ENCODE results near the gene TMEM156. TPM values are rescaled to one million over a fixed set of nuclear protein-coding genes. Genes with fewer than 3 reads are reported as not detected.
A peak's percentile ranks its signal among the peaks of the same experiment; 100 is the strongest.

The TMEM156 gene
- total and polyA plus RNA-seq, 7 donors = 0.08 to 0.15 (median 0.10) TPM; not detected in 4

- no peaks in the 10 kb centered on the region for H3K36me3 ChIP-seq (ENCODE audit: insufficient read depth in 1 of 2, low read depth in 1 of 2)
- H3K9me3 ChIP-seq = no peaks in the 10 kb centered on the region
- ATAC-seq (no peak), DNase-seq (no peak)
- no peak overlapping the region for H3K27ac ChIP-seq
- no peak for TF ChIP-seq CTCF (IDR thresholded peaks at IDR 0.05)
- no peaks in the 10 kb centered on the region for H3K27me3 ChIP-seq (ENCODE audit: insufficient read depth in 3 of 3, low read length in 2 of 3)
- intact Hi-C loops (cut with DNase I) = no loop called here
- H3K4me3 ChIP-seq = no peak overlapping the region
- WGBS, 3 donors = 82 to 96% (median 90%) methylated on average over 7 of the region's 7 CpGs
- H3K4me1 ChIP-seq = no peaks in the 10 kb centered on the region
These were observed 55.9 kb downstream of the TMEM156 start for GRCh38 chr4:38976308-38976707.

GRCh38 chr4:38968668-38969067 lies 63.5 kb downstream of the TMEM156 start:
- H3K27me3 ChIP-seq (ENCODE audit: insufficient read depth in 3 of 3, low read length in 2 of 3) = no peaks in the 10 kb centered on the region
- DNase-seq (no peak), ATAC-seq (no peak)
- H3K36me3 ChIP-seq (ENCODE audit: insufficient read depth in 1 of 2, low read depth in 1 of 2) = no peaks in the 10 kb centered on the region
- no peak for TF ChIP-seq CTCF (IDR thresholded peaks at IDR 0.05)
- H3K27ac ChIP-seq = no peak overlapping the region
- WGBS, 3 donors = 81 to 90% (median 83%) methylated on average over 5 of the region's 5 CpGs
- H3K4me1 ChIP-seq = no peaks in the 10 kb centered on the region
- H3K9me3 ChIP-seq = no peaks in the 10 kb centered on the region
- no peak overlapping the region for H3K4me3 ChIP-seq
- intact Hi-C loops (cut with DNase I) = no loop called here

GRCh38 chr4:38967260-38968095 lies 64.7 kb downstream of the TMEM156 start:
- 81 to 89% (median 81%) methylated on average over 7 of the region's 7 CpGs for WGBS, 3 donors
- no peaks in the 10 kb centered on the region for H3K36me3 ChIP-seq (ENCODE audit: insufficient read depth in 1 of 2, low read depth in 1 of 2)
- H3K9me3 ChIP-seq = no peaks in the 10 kb centered on the region
- no peak for TF ChIP-seq CTCF (IDR thresholded peaks at IDR 0.05)
- H3K4me1 ChIP-seq = no peaks in the 10 kb centered on the region
- no peak for DNase-seq
- no peak overlapping the region for H3K27ac ChIP-seq
- peak in 1 of 4 donors; percentile 34 for ATAC-seq
- no peaks in the 10 kb centered on the region for H3K27me3 ChIP-seq (ENCODE audit: insufficient read depth in 3 of 3, low read length in 2 of 3)
- H3K4me3 ChIP-seq = no peak overlapping the region
- intact Hi-C loops (cut with DNase I) = no loop called here

- H3K36me3 ChIP-seq (ENCODE audit: insufficient read depth in 1 of 2, low read depth in 1 of 2) = no peaks in the 10 kb centered on the region
- intact Hi-C loops (cut with DNase I) = no loop called here
- H3K9me3 ChIP-seq = no peaks in the 10 kb centered on the region
- DNase-seq (no peak), ATAC-seq (no peak)
- H3K27ac ChIP-seq = no peak overlapping the region
- TF ChIP-seq CTCF (IDR thresholded peaks at IDR 0.05) = no peak
- no peaks in the 10 kb centered on the region for H3K4me1 ChIP-seq
- WGBS, 3 donors = 79 to 82% (median 80%) methylated on average over 3 of the region's 3 CpGs
- H3K27me3 ChIP-seq (ENCODE audit: insufficient read depth in 3 of 3, low read length in 2 of 3) = no peaks in the 10 kb centered on the region
- no peak overlapping the region for H3K4me3 ChIP-seq
These were observed 66.3 kb downstream of the TMEM156 start for GRCh38 chr4:38965866-38966265.
